A673 (cell line): ENCODE results near the gene C9.

Source experiments
- CTCF ChIP-seq: fragments of 300-800, 200-600 bp; sonication (generic); conservative IDR thresholded peaks from 2 replicates; pipeline ENCODE4 v1.5.1; 2017; ENCODE audit warnings: low read depth, mild to moderate bottlenecking, antibody characterized with exemption, low read length, moderate library complexity, mixed read lengths
- EZH2 ChIP-seq: fragments of 200-600 bp; sonication (generic); IDR thresholded peaks from 2 replicates; pipeline ENCODE4 v1.6.1; 2017; ENCODE audit warnings: borderline replicate concordance, low read depth, mild to moderate bottlenecking, mixed read lengths, antibody characterized with exemption, low read length; ENCODE audit not compliant: poor library complexity, severe bottlenecking

GRCh38 chr5:39412721-39413394 is 48.6 kb upstream of the C9 start:
- TF ChIP-seq CTCF = no peak
- TF ChIP-seq EZH2 = no peak
